Activated CD8-positive, alpha-beta memory T cell treated with anti-CD3 and anti-CD28 coated beads for 24 hours (primary cell): Measurements from ENCODE around the gene DSC1.
"Not testable (repeated sequence)": the region's sequence is repeated elsewhere in the genome, so short reads cannot be mapped to it uniquely, and the experiment has no call there.

Source experiments
- DNase-seq: peaks from one replicate; pipeline ENCODE4 v3.0.0-alpha.2; 2020

DSC1 gene

GRCh38 chr18:31170335-31170734 lies 7.7 kb upstream of the DSC1 start:
- DNase-seq, result no peak

- no peak for DNase-seq
These were observed 250 bp downstream of the DSC1 start for GRCh38 chr18:31162419-31162793.

GRCh38 chr18:31161757-31162418 lies 768 bp downstream of the DSC1 start:
- DNase-seq, result no peak

GRCh38 chr18:31156821-31157763 lies 5.6 kb downstream of the DSC1 start:
- DNase-seq, result no peak

GRCh38 chr18:31155498-31155897 lies 7.2 kb downstream of the DSC1 start:
- no peak for DNase-seq

- DNase-seq, result no peak
These were observed 8.5 kb downstream of the DSC1 start for GRCh38 chr18:31154181-31154580.

DNA sequence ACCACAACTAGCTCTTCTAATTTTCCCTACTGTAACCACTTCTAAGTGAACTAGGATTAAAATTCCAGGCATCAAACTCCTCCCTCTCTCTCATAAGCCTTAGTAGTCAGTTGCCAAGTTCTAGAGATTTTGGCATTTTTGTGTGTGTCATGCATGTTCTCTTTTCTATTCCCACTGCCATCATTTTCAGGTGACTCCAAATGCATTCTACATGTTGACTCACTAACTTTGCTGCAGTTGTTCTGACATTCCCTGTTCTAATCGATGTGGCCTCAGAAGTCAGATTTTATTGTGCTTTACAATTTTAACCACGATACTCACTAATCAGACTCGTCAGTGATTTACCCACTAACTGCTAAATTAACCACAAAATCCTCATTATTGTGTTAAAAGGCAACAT lies 13.3 kb downstream of the DSC1 start:
- no peak for DNase-seq

DNA sequence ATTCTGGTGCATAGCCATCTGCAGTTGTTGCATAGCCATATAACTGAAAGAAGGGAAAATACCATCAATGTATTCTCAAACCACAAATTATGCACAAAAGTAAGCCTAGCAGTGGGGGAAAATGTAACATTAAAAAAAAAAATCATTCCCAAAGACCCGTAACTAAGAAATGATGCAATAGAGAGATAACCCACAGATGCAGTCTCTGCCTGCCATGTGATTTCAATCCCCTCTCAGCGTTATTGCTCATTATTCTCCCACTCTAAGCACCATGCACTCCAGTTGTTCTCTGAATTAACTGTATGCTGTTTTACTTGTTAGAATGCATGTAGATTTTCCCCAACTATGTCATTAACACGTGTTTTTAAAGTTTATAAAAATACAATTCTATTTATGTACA lies 14.1 kb downstream of the DSC1 start:
- no peak for DNase-seq

GRCh38 chr18:31146809-31147208 lies 15.8 kb downstream of the DSC1 start:
- DNase-seq, result no peak

GRCh38 chr18:31143025-31143424 lies 19.6 kb downstream of the DSC1 start:
- DNase-seq, result no peak

DNA sequence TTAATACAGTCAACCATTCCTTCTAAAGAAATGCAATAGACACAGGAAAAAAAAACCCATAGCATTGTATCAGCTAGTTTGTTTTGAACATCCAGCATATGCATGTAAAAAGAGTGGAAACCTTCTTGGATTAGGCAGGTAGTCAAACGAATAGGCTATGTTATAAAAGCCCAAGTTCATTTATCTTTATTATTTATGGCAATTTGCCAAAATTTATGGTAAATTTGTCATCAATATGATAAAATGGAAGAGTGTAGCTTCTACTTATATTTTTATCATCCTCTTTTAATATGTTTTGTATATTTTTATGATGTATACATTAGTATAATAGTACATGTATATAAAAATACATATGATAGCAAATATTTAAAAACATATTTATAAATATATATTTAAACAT lies 23.9 kb downstream of the DSC1 start:
- no peak for DNase-seq

DNA sequence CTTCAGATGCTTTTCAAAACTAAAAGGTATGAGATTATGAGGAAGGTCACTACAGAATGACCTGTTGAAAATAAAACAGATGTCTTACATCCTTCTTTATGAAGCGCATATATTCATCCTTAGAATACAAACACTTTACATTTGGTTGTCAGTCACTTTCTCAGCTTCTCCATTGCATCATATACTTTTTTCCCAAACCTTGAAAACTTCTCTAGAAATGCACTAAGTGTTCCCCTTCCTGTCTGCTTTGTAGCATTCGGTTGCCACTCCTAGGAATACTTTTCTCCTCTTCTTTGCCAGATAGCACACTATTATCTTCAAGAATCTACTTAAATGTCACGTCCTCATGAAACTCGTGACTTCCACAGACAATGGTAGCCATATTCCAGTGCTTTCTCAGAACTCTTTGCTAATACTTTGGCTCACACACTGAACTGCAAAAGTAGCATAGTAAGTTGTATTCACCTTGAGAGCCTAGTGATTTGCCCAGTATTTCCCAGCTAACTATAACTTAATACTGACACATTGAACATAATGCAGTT lies 27.6 kb downstream of the DSC1 start:
- no peak for DNase-seq

DNA sequence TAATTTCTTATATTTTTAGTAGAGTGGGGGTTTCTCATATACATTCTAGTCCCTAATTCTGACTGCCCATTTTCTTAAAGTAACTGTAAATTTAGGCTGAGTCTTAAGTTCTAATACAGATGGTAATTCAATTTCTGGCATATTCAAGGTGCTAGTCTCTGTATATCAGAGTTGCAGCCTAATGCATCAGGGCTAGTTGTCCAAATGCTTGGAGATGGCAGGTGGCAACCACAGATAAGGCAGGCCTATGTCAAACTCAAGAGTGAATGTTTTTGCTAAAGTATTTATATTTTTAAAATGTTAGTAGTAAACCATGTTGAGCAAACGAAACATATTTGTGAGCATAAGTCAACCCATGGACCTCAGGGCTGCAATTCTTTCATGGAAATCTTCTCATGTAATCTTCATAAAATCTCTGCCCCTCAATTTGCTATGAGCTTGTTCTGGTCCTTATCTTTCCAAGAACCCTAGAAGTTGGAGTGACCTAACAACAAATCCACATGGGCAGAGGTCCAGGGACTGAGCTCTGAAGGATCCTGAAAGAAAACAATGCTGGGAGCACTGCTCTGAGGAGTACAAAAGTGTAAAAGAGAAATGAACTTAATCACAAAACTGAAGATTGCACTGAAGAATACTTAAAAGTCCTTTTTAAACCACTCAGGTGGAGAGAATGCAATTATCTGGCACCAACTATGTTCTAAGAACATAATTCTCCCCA lies 33.1 kb downstream of the DSC1 start:
- DNase-seq, result no peak

DNA sequence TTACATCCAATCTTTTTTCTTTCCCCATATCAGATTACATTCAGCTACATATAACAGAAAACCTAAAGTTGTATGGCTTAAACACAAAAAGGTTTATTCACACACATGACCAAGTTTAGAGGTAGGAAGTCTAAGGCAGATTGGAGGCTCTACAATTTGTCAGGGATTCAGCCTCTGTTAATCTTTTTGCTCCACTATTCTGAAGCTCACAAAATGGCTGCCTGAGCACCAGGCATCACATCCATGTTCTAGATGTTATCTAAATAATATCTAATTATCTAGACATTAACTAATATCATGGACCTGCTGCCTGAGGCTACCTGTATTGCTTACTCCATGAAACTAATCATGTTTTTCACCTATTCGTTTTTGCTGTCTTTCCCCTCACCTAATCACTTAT lies 36.8 kb downstream of the DSC1 start:
- DNase-seq, result no peak

DNA sequence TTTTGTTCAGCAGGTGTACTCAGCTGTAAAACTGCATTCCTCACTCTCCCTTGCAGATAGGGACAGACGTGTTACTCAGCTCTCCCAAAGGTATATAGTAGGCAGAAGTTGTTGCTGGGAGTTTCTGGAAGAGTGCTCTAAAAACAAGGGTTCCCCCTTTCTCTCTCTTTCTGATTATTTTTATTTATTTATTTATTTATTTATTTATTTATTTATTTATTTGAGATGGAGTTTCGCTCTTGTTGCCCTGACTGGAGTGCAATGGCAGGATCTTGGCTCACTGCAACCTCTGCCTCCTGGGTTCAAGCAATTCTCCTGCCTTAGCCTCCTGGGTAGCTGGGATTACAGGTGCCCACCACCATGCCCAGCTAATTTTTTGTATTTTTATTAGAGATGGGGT lies 39.5 kb downstream of the DSC1 start:
- not testable (repeated sequence) for DNase-seq

GRCh38 chr18:31120594-31120993 lies 42.1 kb downstream of the DSC1 start:
- no peak for DNase-seq

DNA sequence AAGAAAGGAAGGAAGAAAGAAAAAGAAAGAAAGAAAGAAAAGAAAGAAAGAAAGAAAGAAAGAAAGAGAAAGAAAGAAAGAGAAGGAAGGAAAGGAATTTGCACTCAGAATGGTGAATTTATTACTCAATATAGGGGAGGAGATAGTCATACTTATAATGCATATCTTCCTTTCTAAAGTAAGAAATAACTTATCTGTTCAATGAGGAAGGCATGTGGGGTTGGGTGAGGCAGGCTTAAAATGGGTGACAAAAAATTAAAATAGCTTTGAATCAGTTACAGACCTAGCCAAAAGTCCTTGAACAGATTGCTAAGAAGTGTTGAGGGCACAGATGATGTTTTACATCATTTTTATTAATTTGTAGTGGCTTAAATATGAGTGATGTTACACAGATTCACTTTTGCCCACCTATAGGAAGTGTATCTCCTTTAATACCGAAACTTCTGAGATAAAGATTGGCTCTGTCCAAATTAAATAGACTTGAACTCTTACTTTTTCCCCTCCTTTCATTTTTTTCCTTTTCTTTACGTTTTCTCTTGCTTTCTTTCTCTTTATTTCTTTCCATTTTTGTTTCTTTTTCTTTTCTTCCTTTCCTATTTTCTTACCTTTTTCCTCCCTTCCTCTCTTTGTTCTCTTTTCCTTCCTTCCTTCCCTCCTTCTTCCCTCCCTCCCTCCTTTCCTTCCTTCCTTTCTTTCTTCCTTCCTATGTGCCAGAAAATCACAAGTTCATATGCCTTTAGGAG lies 45.6 kb downstream of the DSC1 start:
- no peak for DNase-seq

- DNase-seq, result no peak
These were observed 49.9 kb downstream of the DSC1 start for GRCh38 chr18:31112804-31113203.

GRCh38 chr18:31105733-31106132 lies 56.9 kb downstream of the DSC1 start:
- no peak for DNase-seq

GRCh38 chr18:31104444-31104843 lies 58.2 kb downstream of the DSC1 start:
- DNase-seq, result no peak

DNA sequence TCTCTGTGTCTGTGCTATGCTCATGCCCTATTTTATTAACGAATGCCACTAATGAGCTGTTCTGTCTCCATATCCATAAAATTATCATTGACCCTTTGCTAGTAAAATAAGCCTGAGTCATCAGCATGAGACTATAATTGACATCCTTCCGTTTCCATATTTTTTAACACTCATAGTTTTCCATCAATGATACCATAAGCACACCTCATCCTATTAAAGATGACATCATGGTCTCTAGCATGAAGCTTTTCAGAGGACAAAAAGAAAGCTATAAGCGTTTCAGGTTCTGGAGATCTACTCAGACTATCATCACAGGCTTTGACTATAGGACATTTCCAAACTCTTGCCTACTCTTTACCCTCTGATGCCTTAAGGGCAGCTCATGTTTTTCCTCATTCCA lies 59.2 kb downstream of the DSC1 start:
- DNase-seq, result no peak

GRCh38 chr18:31102941-31103340 lies 59.7 kb downstream of the DSC1 start:
- no peak for DNase-seq
